ENCODE results near the gene TNIP2.

GRCh38 chr4:2741626-2742025, 14.5 kb downstream of the TNIP2 start:
- TF ChIP-seq CTCF (IDR thresholded peaks at IDR 0.05) = no peak
- no peak for TF ChIP-seq POLR2A (IDR thresholded peaks at IDR 0.05)
- TF ChIP-seq EP300 (IDR thresholded peaks at IDR 0.05; ENCODE audit: low read depth) = no peak

All from transverse colon (tissue), 3 donors.